ENCODE measurements around the gene PFAS.

- no peak for TF ChIP-seq CTCF (IDR thresholded peaks at IDR 0.05; ENCODE audit: insufficient read depth, low read length)
- TF ChIP-seq REST (IDR thresholded peaks at IDR 0.05; ENCODE audit: insufficient replicate concordance, low read depth) = no peak
- TF ChIP-seq POLR2AphosphoS5 (IDR thresholded peaks at IDR 0.05; ENCODE audit: low read depth) = no peak
- no peak; the same call in 1 of the 2 replicates for TF ChIP-seq SPI1 (IDR thresholded peaks at IDR 0.05; ENCODE audit: borderline replicate concordance, low read depth)
Observed at GRCh38 chr17:8222380-8222629, 26.8 kb upstream of the PFAS start.
